Smooth muscle cell of the coronary artery (primary cell): ENCODE measurements around the gene GPX3. TPM values are rescaled to one million over a fixed set of nuclear protein-coding genes. Genes with fewer than 3 reads are reported as not detected.

Experiments
- total RNA-seq: library from RNA; depleted of rRNA; stranded (reverse); fragments of >200 nt; gene quantifications from 2 replicates; pipeline ENCODE4 v1.2.3, GENCODE V29; 2014; ENCODE audit warnings: low replicate concordance

Gene GPX3, protein sequence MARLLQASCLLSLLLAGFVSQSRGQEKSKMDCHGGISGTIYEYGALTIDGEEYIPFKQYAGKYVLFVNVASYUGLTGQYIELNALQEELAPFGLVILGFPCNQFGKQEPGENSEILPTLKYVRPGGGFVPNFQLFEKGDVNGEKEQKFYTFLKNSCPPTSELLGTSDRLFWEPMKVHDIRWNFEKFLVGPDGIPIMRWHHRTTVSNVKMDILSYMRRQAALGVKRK
- total RNA-seq = 15.8 and 54.4 TPM in 2 replicates

DNA sequence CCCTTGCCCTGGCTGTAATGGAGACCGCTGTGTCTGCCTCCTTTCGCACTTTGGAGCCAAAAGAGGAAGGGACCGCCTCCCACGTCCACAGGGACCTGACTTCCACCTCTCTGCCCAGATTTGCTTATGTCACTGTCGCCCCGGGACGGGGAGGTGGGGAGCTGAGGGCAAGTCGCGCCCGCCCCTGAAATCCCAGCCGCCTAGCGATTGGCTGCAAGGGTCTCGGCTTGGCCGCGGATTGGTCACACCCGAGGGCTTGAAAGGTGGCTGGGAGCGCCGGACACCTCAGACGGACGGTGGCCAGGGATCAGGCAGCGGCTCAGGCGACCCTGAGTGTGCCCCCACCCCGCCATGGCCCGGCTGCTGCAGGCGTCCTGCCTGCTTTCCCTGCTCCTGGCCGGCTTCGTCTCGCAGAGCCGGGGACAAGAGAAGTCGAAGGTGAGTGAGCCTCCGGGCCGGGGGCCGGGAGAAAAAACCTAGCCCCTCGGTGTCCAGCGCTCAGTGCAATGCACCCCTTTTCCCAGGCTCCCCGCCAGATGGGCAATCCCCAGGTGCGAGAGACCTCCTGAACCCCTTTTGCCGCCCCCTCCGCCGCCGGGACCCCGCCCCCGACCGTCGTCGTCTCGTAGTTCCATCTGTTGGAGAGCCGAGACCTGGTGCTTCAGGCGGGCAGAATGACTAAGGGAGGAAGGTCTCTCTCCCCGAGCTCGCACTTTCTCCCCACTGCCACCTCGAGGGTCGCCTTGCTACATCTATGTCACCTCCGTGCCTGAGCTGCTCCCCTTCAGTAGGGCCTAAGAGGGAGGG is at the start of gene GPX3:
GPX3 (plus strand) TSS at position 288 of the 807 bp plus-strand sequence; CDS start at position 352, 64 bp downstream.

Other genes starting within 250 kb of the GPX3 start
- gene SMIM3, start 241.8 kb upstream of the GPX3 start, total RNA-seq = 23.6 and 41.4 TPM in 2 replicates
- not detected in 2 replicates for gene IRGM, start 174.1 kb upstream of the GPX3 start, total RNA-seq
- gene ZNF300, start 115.6 kb upstream of the GPX3 start, total RNA-seq = 3.3 and 8.3 TPM in 2 replicates
- gene TNIP1, start 60.4 kb downstream of the GPX3 start, total RNA-seq = 66.5 and 74.7 TPM in 2 replicates
- 546 and 984 TPM in 2 replicates for gene ANXA6, start 137.2 kb downstream of the GPX3 start, total RNA-seq
- gene CCDC69, start 203.5 kb downstream of the GPX3 start, total RNA-seq = 0.38 and 5.9 TPM in 2 replicates
- 14.1 and 39.8 TPM in 2 replicates for gene GM2A, start 232.6 kb downstream of the GPX3 start, total RNA-seq